DOHH2 (cell line): ENCODE results near the gene COL17A1.

Source experiments
- H3F3A ChIP-seq: fragments of 200-600 bp; sonication (generic), shearing (Covaris generic); 2 replicates; pipeline ENCODE4 v1.6.0; 2016; ENCODE audit warnings: antibody characterized with exemption, mild to moderate bottlenecking; ENCODE audit not compliant: control insufficient read depth, insufficient read depth
- H3K27ac ChIP-seq: fragments of 200-600 bp; sonication (generic); 2 replicates; pipeline ENCODE4 v1.5.1; 2014; ENCODE audit warnings: low read depth, mild to moderate bottlenecking, low read length, moderate library complexity
- H3K27me3 ChIP-seq: fragments of 200-600 bp; sonication (generic); 2 replicates; pipeline ENCODE4 v1.6.1; 2014; ENCODE audit warnings: mild to moderate bottlenecking, low read length, mixed read lengths; ENCODE audit not compliant: control insufficient read depth
- H3K36me3 ChIP-seq: fragments of 200-600 bp; sonication (generic); 2 replicates; pipeline ENCODE4 v1.6.1; 2014; ENCODE audit warnings: mild to moderate bottlenecking, low read length, moderate library complexity, mixed read lengths; ENCODE audit not compliant: control insufficient read depth
- H3K4me1 ChIP-seq: fragments of 200-600 bp; sonication (generic); 2 replicates; pipeline ENCODE4 v1.6.1; 2014; ENCODE audit warnings: mild to moderate bottlenecking, low read length, mixed read lengths; ENCODE audit not compliant: control insufficient read depth
- H3K4me2 ChIP-seq: fragments of 200-600 bp; sonication (generic); 2 replicates; pipeline ENCODE4 v1.6.0; 2014; ENCODE audit warnings: mild to moderate bottlenecking, low read length, moderate library complexity
- H3K4me3 ChIP-seq: fragments of 200-600 bp; sonication (generic); 2 replicates; pipeline ENCODE4 v1.5.1; 2014; ENCODE audit warnings: mild to moderate bottlenecking, low read length, mixed read lengths
- H3K79me2 ChIP-seq: fragments of 200-600 bp; sonication (generic); 2 replicates; pipeline ENCODE4 v1.6.1; 2014; ENCODE audit warnings: mild to moderate bottlenecking, low read length, mixed read lengths; ENCODE audit not compliant: control insufficient read depth
- H3K9me2 ChIP-seq: fragments of 200-600 bp; sonication (generic); replicated peaks from 2 replicates; pipeline ENCODE4 v1.6.1; 2014; ENCODE audit warnings: mild to moderate bottlenecking, low read length, mixed read lengths; ENCODE audit not compliant: control insufficient read depth
- H3K9me3 ChIP-seq: fragments of 200-600 bp; sonication (generic); 2 replicates; pipeline ENCODE4 v1.6.1; 2014; ENCODE audit warnings: antibody characterized with exemption, low read length, mixed read lengths; ENCODE audit not compliant: control insufficient read depth, insufficient read depth
- H4K20me1 ChIP-seq: fragments of 200-600 bp; sonication (generic); 2 replicates; pipeline ENCODE4 v1.6.0; 2014; ENCODE audit warnings: low read depth, mild to moderate bottlenecking, antibody characterized with exemption, low read length, moderate library complexity; ENCODE audit not compliant: control insufficient read depth, insufficient read depth
- CTCF ChIP-seq: fragments of 200-600 bp; sonication (generic); IDR thresholded peaks from one replicate; pipeline ENCODE4 v1.5.1; 2014; ENCODE audit warnings: antibody characterized with exemption, mild to moderate bottlenecking, low read depth, low read length; ENCODE audit not compliant: poor library complexity, severe bottlenecking
- EZH2phosphoT487 ChIP-seq: fragments of 200-600 bp; sonication (generic); IDR thresholded peaks from 2 replicates; pipeline ENCODE4 v1.6.1; 2017; ENCODE audit warnings: borderline replicate concordance, mild to moderate bottlenecking, antibody characterized with exemption, low read length, moderate library complexity, mixed read lengths

The COL17A1 gene

GRCh38 chr10:104127411-104127810, 41.7 kb upstream of the COL17A1 start:
- Histone ChIP-seq H3K79me2 (peaks cover 14% of the 10 kb centered on the region), H3K36me3 (peaks cover 22% of the 10 kb centered on the region), H3K4me1 (peaks cover 13% of the 10 kb centered on the region), H3K9me3 (no peaks in the 10 kb centered on the region), H3K4me2 (no peak overlapping the region), H3K27ac (no peak overlapping the region), H3K27me3 (no peaks in the 10 kb centered on the region; the same call in 1 of the 2 replicates), H3F3A (peaks cover 5% of the 10 kb centered on the region; the same call in 1 of the 2 replicates), H4K20me1 (no peaks in the 10 kb centered on the region), H3K4me3 (no peak overlapping the region), H3K9me2 (no peaks in the 10 kb centered on the region)
- no peak for TF ChIP-seq EZH2phosphoT487
- peak; percentile 45 for TF ChIP-seq CTCF

GRCh38 chr10:104123397-104123796, 37.7 kb upstream of the COL17A1 start:
- no peaks in the 10 kb centered on the region for H3K9me2 ChIP-seq
- peaks cover 25% of the 10 kb centered on the region for H3K36me3 ChIP-seq
- H3K79me2 ChIP-seq, result peaks cover 17% of the 10 kb centered on the region
- H3K4me1 ChIP-seq, result peaks cover 30% of the 10 kb centered on the region
- H3F3A ChIP-seq, result peaks cover 5% of the 10 kb centered on the region; the same call in 1 of the 2 replicates
- peak overlapping the region; percentile 34; the same call in 1 of the 2 replicates for H3K27ac ChIP-seq
- TF ChIP-seq EZH2phosphoT487 (no peak), CTCF (peak; percentile 62)
- peak overlapping the region; percentile 95 for H3K4me3 ChIP-seq
- no peaks in the 10 kb centered on the region for H3K9me3 ChIP-seq
- H3K27me3 ChIP-seq, result no peaks in the 10 kb centered on the region
- peak overlapping the region; percentile 85 for H3K4me2 ChIP-seq
- no peaks in the 10 kb centered on the region for H4K20me1 ChIP-seq

- Histone ChIP-seq H3K27me3 (no peaks in the 10 kb centered on the region), H3K36me3 (peaks cover 25% of the 10 kb centered on the region), H3K9me3 (no peaks in the 10 kb centered on the region), H3K27ac (peak overlapping the region; percentile 75), H3K9me2 (no peaks in the 10 kb centered on the region), H3F3A (peaks cover 5% of the 10 kb centered on the region; the same call in 1 of the 2 replicates), H4K20me1 (no peaks in the 10 kb centered on the region), H3K79me2 (peaks cover 17% of the 10 kb centered on the region), H3K4me1 (peaks cover 30% of the 10 kb centered on the region), H3K4me3 (peak overlapping the region; percentile 95), H3K4me2 (peak overlapping the region; percentile 85)
- TF ChIP-seq EZH2phosphoT487, result no peak
- TF ChIP-seq CTCF, result no peak
Measured at GRCh38 chr10:104122225-104123107, 36.8 kb upstream of the COL17A1 start.
